Body of pancreas (tissue), 4 donors: ENCODE data around the gene STX4.

ENCODE experiments used
- CTCF ChIP-seq, 7 experiments: fragments of 450-650 bp in 4 of 7; fragments of 200-600 bp in 3 of 7; sonication (generic) in 3 of 7; IDR thresholded peaks; one replicate each; pipeline ENCODE4 v1.5.1; 2016 to 2019; ENCODE audit warnings: antibody characterized with exemption in 7 of 7
- POLR2A ChIP-seq, 3 donors: fragments of 450-650 bp; IDR thresholded peaks; one replicate each; pipeline ENCODE4 v1.6.1; 2016; ENCODE audit warnings: antibody characterized with exemption in 3 of 3, mild to moderate bottlenecking in 2 of 3

GRCh38 chr16:31086629-31086906, 53.2 kb downstream of the STX4 start:
- TF ChIP-seq CTCF (IDR thresholded peaks at IDR 0.05) (no peak), POLR2A (IDR thresholded peaks at IDR 0.05) (no peak)
